SK-N-SH (cell line): ENCODE results near the gene ENDOV. TPM values are rescaled to one million over a fixed set of nuclear protein-coding genes. Genes with fewer than 3 reads are reported as not detected.

Source experiments
- CTCF ChIA-PET: fragments of 300-600, 350-600 bp; formaldehyde crosslinking; extraction: SDS; loops from one replicate; lab custom pipeline; 2021; lab: Yijun Ruan, JAX
- POLR2A ChIA-PET: fragments of 350-600 bp; sonication (Branson Sonifier 250); formaldehyde crosslinking; extraction: SDS; loops from one replicate; lab custom pipeline; 2020; ENCODE audit warnings: antibody characterized with exemption, inconsistent platforms; lab: Yijun Ruan, JAX
- DNase-seq: peaks from one replicate; pipeline ENCODE4 v3.0.0; 2012
- H2AFZ ChIP-seq: fragments of 200-600 bp; sonication (generic); 2 replicates; pipeline ENCODE4 v1.8.1; 2016; ENCODE audit warnings: antibody characterized with exemption, mild to moderate bottlenecking, low read depth
- H3F3A ChIP-seq: fragments of 200-600 bp; sonication (generic); replicated peaks from 2 replicates; pipeline ENCODE3; 2016; ENCODE audit warnings: antibody characterized with exemption, mild to moderate bottlenecking; ENCODE audit not compliant: insufficient read depth
- H3K27ac ChIP-seq, 2 experiments: fragments of 200-500 bp in 1 of 2; fragments of 200-600 bp in 1 of 2; sonication (Bioruptor generic) in 1 of 2; sonication (generic), shearing (Covaris generic) in 1 of 2; 2 replicates each; pipeline versions ENCODE4 v1.5.1 to v1.6.1; 2014 to 2016; ENCODE audit warnings: low read depth in 2 of 2, inconsistent platforms in 1 of 2, low read length in 1 of 2, mild to moderate bottlenecking in 1 of 2, mixed read lengths in 1 of 2
- H3K27me3 ChIP-seq: fragments of 200-600 bp; sonication (generic), shearing (Covaris generic); 2 replicates; pipeline ENCODE4 v1.6.1; 2016; ENCODE audit warnings: mixed run types; ENCODE audit not compliant: insufficient read depth
- H3K36me3 ChIP-seq, 2 experiments: fragments of 200-500 bp in 1 of 2; fragments of 200-600 bp in 1 of 2; sonication (Bioruptor generic) in 1 of 2; sonication (generic) in 1 of 2; replicated peaks in 1 of 2; 2 replicates each; pipeline versions ENCODE3 to v1.5.1; 2014 to 2016; ENCODE audit warnings: low read length in 1 of 2, mild to moderate bottlenecking in 1 of 2; ENCODE audit not compliant: insufficient read depth in 2 of 2, control insufficient read depth in 1 of 2
- H3K4me1 ChIP-seq, 2 experiments: fragments of 200-500 bp in 1 of 2; fragments of 200-600 bp in 1 of 2; sonication (Bioruptor generic) in 1 of 2; sonication (generic), shearing (Covaris generic) in 1 of 2; 2 replicates each; pipeline versions ENCODE4 v1.5.1 to v1.6.1; 2014 to 2016; ENCODE audit warnings: low read depth in 1 of 2, low read length in 1 of 2, mixed run types in 1 of 2; ENCODE audit not compliant: insufficient read depth in 2 of 2, control insufficient read depth in 1 of 2
- H3K4me2 ChIP-seq: fragments of 200-600 bp; sonication (generic), shearing (Covaris generic); 2 replicates; pipeline ENCODE4 v1.6.1; 2017; ENCODE audit warnings: mixed run types
- H3K4me3 ChIP-seq, 2 experiments: fragments of 200-500 bp in 1 of 2; fragments of 200-600 bp in 1 of 2; sonication (Bioruptor generic) in 1 of 2; sonication (generic), shearing (Covaris generic) in 1 of 2; 2 replicates each; pipeline versions ENCODE4 v1.5.1 to v1.8.1; 2014 to 2016; ENCODE audit warnings: low read depth in 2 of 2, inconsistent platforms in 1 of 2, low read length in 1 of 2, mild to moderate bottlenecking in 1 of 2, mixed read lengths in 1 of 2, moderate library complexity in 1 of 2
- H3K79me2 ChIP-seq: fragments of 200-600 bp; sonication (generic); 2 replicates; pipeline ENCODE4 v1.8.1; 2017; ENCODE audit warnings: mild to moderate bottlenecking; ENCODE audit not compliant: insufficient read depth
- H3K9ac ChIP-seq: fragments of 200-600 bp; sonication (generic); 2 replicates; pipeline ENCODE4 v1.6.1; 2017; ENCODE audit warnings: mixed run types
- H3K9me2 ChIP-seq: fragments of 200-600 bp; sonication (generic); 2 replicates; pipeline ENCODE4 v1.6.1; 2017; ENCODE audit warnings: mixed run types
- H3K9me3 ChIP-seq: fragments of 200-600 bp; sonication (generic); 2 replicates; pipeline ENCODE4 v1.6.1; 2017; ENCODE audit warnings: mixed run types, mild to moderate bottlenecking, moderate library complexity
- H4K20me1 ChIP-seq: fragments of 200-600 bp; sonication (generic); 2 replicates; pipeline ENCODE4 v1.6.1; 2017; ENCODE audit warnings: mild to moderate bottlenecking, mixed run types; ENCODE audit not compliant: insufficient read depth
- CTCF ChIP-seq: fragments of 200-600 bp; sonication (generic); IDR thresholded peaks from 2 replicates; pipeline ENCODE4 v1.6.1; 2017; ENCODE audit warnings: antibody characterized with exemption, mild to moderate bottlenecking, moderate library complexity
- EP300 ChIP-seq, 2 experiments: IDR thresholded peaks; 2 replicates each; pipeline versions ENCODE4 v1.4.0 to v1.6.1; 2012; ENCODE audit warnings: borderline replicate concordance in 1 of 2, low read depth in 1 of 2, low read length in 1 of 2
- FOSL2 ChIP-seq: IDR thresholded peaks from 2 replicates; pipeline ENCODE4 v1.4.0; 2012; ENCODE audit warnings: low read depth, mild to moderate bottlenecking, moderate library complexity, borderline replicate concordance
- FOXM1 ChIP-seq: IDR thresholded peaks from 2 replicates; pipeline ENCODE4 v1.4.0; 2012; ENCODE audit warnings: low read depth, mild to moderate bottlenecking
- PBX3 ChIP-seq: IDR thresholded peaks from 2 replicates; pipeline ENCODE4; 2012
- RFX5 ChIP-seq: IDR thresholded peaks from 2 replicates; pipeline ENCODE4 v1.6.1; 2012; ENCODE audit warnings: mild to moderate bottlenecking, improper control_type of control experiment, low read length
- SIN3A ChIP-seq: IDR thresholded peaks from 2 replicates; pipeline ENCODE4 v1.6.1; 2012; ENCODE audit warnings: low read depth, mild to moderate bottlenecking, low read length, moderate library complexity, borderline replicate concordance
- USF1 ChIP-seq: IDR thresholded peaks from 2 replicates; pipeline ENCODE4 v1.4.0; 2012; ENCODE audit warnings: low read depth, borderline replicate concordance
- USF2 ChIP-seq: fragments of 150-350 bp; IDR thresholded peaks from 2 replicates; pipeline ENCODE4 v1.6.1; 2017; ENCODE audit warnings: antibody characterized with exemption, low read length, low read depth, borderline replicate concordance
- WGBS: methylation state at CpG from one replicate; pipeline ENCODE4 v1.1.6; 2017; ENCODE audit warnings: low lambda C conversion rate; 5-methylcytosine and 5-hydroxymethylcytosine counted together
- polyA plus RNA-seq, 3 experiments: library from polyadenylated mRNA; depleted of rRNA; stranded (reverse); fragments of >200 nt; gene quantifications; 2 replicates each; pipeline ENCODE4 v1.2.3, GENCODE V29; 2012

ENDOV gene
- polyA plus RNA-seq, 1 of the 3 experiments (the other 2 are of a cell fraction): 83.6 TPM

GRCh38 chr17:80419255-80419654, 4.3 kb downstream of the ENDOV start:
- Histone ChIP-seq H3K9ac (no peak overlapping the region), H3K36me3 (peaks cover 25 to 28% of the 10 kb centered on the region in 2 experiments), H3K9me3 (no peaks in the 10 kb centered on the region), H3K4me2 (no peak overlapping the region), H3K27me3 (no peaks in the 10 kb centered on the region), H3K79me2 (peaks cover 41% of the 10 kb centered on the region), H4K20me1 (peaks cover 31% of the 10 kb centered on the region), H3K9me2 (no peaks in the 10 kb centered on the region), H3K4me1 (peaks cover 5 to 15% of the 10 kb centered on the region in 2 experiments; a peak in 2 of 4 replicates), H3K4me3 (no peak overlapping the region), H3K27ac (no peak overlapping the region), H2AFZ (no peak overlapping the region), H3F3A (peaks cover 5% of the 10 kb centered on the region)
- DNase-seq: peak; percentile 33
- ChIA-PET CTCF (interaction anchor here (1.2 to 6.5 kb wide), 2 partner anchors 7 to 609 kb away, joined by 3 to 47 read pairs; no protein-coding TSS in a partner anchor), POLR2A (no interaction called here)
- WGBS: 85% methylated on average over 11 of the region's 11 CpGs
- TF ChIP-seq FOSL2 (no peak), SIN3A (no peak), PBX3 (no peak)

- Histone ChIP-seq H3K36me3 (peaks cover 25 to 28% of the 10 kb centered on the region in 2 experiments), H3K4me1 (peaks cover 5 to 9% of the 10 kb centered on the region in 2 experiments; a peak in 1 of 4 replicates), H3K79me2 (peaks cover 25% of the 10 kb centered on the region), H3K9me2 (no peaks in the 10 kb centered on the region), H3K27ac (no peak overlapping the region), H3K4me2 (no peak overlapping the region), H3K27me3 (no peaks in the 10 kb centered on the region), H4K20me1 (peaks cover 28% of the 10 kb centered on the region), H3K9me3 (no peaks in the 10 kb centered on the region), H3F3A (peaks cover 10% of the 10 kb centered on the region), H3K4me3 (no peak overlapping the region), H3K9ac (no peak overlapping the region), H2AFZ (no peak overlapping the region)
- peak; percentile 41 for DNase-seq
- 89% methylated on average over 13 of the region's 20 CpGs for WGBS
- ChIA-PET CTCF (interaction anchor here (0.6 to 1.1 kb wide), 4 partner anchors 154 to 445 kb away, joined by 3 to 4 read pairs (median 3); no protein-coding TSS in a partner anchor), POLR2A (interaction anchor here (0.7 kb wide), 1 partner anchor 12 kb away, joined by 3 read pairs; no protein-coding TSS in a partner anchor)
- TF ChIP-seq CTCF (no peak), PBX3 (0 out of 2 replicates have a peak, but pooled peaks have one; percentile 5), RFX5 (no peak), FOXM1 (no peak), USF1 (no peak), EP300 (IDR thresholded peaks at IDR 0.05; ENCODE audit: borderline replicate concordance in 1 of 2, low read depth in 1 of 2, low read length in 1 of 2) (no peak), USF2 (no peak)
Observed at GRCh38 chr17:80421381-80422090, 6.6 kb downstream of the ENDOV start.
